ENCODE data around the gene ZNF408. TPM values are rescaled to one million over a fixed set of nuclear protein-coding genes. Genes with fewer than 3 reads are reported as not detected.

ZNF408 gene
- total RNA-seq, 1 experiment from 2014 or later = 14.4 TPM

DNA sequence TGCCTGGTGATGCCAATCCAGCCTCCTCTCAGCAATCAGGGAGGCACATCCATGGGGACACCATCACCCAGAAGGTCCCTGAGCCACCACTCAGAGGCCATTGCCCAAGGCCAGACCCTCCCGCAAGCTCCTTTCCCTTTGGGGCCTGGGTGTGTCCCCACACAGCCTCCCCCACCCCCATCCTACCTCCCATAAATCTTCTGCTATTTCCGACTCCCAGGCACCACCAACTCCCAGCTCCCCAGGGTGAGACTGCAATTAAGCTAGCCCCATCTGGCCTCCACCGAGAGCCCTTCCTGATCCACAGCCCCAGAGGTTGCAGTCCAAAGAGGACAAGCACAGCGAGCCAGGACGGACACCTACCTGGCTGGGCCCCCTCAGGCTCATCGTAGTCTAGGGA is 6.8 kb upstream of the ZNF408 start:
- ChIA-PET CTCF (no interaction called here), RAD21 (ENCODE audit: low non-redundant PET in 1 of 2, low total read pairs in 2 of 2, uncharacterized antibody in 2 of 2, unreplicated experiment in 2 of 2) (no interaction called here), POLR2A (no interaction called here)
- no peak for ATAC-seq
- no peaks in the 10 kb centered on the region for H4K20me1 ChIP-seq (ENCODE audit: insufficient read depth)
- no peaks in the 10 kb centered on the region for H3K9me2 ChIP-seq (ENCODE audit: insufficient read depth)
- peaks cover 0 to 6% of the 10 kb centered on the region in 2 experiments; a peak in 1 of 4 replicates for H3K36me3 ChIP-seq (ENCODE audit: control insufficient read depth in 1 of 2, insufficient read depth in 2 of 2, low read length in 2 of 2)
- H3K4me1 ChIP-seq (ENCODE audit: control insufficient read depth in 1 of 2, insufficient read depth in 2 of 2, low read length in 2 of 2) = peaks cover 0 to 6% of the 10 kb centered on the region in 2 experiments; a peak in 1 of 4 replicates
- H3K79me2 ChIP-seq (ENCODE audit: insufficient read depth, low read length) = peaks cover 5% of the 10 kb centered on the region; the same call in 1 of the 2 replicates
- no peak overlapping the region for H3K4me2 ChIP-seq (ENCODE audit: low read length)
- H3K27ac ChIP-seq (ENCODE audit: low read depth, low read length) = no peak overlapping the region
- H3K27me3 ChIP-seq (ENCODE audit: insufficient read depth, low read length) = no peaks in the 10 kb centered on the region
- no peak overlapping the region for H3K4me3 ChIP-seq (replicated peaks in 1 of 2; ENCODE audit: low read depth in 1 of 2, low read length in 2 of 2)
- TF ChIP-seq, protein P1, sequence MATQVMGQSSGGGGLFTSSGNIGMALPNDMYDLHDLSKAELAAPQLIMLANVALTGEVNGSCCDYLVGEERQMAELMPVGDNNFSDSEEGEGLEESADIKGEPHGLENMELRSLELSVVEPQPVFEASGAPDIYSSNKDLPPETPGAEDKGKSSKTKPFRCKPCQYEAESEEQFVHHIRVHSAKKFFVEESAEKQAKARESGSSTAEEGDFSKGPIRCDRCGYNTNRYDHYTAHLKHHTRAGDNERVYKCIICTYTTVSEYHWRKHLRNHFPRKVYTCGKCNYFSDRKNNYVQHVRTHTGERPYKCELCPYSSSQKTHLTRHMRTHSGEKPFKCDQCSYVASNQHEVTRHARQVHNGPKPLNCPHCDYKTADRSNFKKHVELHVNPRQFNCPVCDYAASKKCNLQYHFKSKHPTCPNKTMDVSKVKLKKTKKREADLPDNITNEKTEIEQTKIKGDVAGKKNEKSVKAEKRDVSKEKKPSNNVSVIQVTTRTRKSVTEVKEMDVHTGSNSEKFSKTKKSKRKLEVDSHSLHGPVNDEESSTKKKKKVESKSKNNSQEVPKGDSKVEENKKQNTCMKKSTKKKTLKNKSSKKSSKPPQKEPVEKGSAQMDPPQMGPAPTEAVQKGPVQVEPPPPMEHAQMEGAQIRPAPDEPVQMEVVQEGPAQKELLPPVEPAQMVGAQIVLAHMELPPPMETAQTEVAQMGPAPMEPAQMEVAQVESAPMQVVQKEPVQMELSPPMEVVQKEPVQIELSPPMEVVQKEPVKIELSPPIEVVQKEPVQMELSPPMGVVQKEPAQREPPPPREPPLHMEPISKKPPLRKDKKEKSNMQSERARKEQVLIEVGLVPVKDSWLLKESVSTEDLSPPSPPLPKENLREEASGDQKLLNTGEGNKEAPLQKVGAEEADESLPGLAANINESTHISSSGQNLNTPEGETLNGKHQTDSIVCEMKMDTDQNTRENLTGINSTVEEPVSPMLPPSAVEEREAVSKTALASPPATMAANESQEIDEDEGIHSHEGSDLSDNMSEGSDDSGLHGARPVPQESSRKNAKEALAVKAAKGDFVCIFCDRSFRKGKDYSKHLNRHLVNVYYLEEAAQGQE (IDR thresholded peaks at IDR 0.05; ENCODE audit: low read depth) = no peak
- TF ChIP-seq POLR2AphosphoS5 (IDR thresholded peaks at IDR 0.05; ENCODE audit: low read depth, low read length) (no peak), SRF (IDR thresholded peaks at IDR 0.05; ENCODE audit: low read depth) (no peak), CBX3 (IDR thresholded peaks at IDR 0.05; ENCODE audit: low read depth) (no peak), JUND (IDR thresholded peaks at IDR 0.05) (no peak)
- TF ChIP-seq, protein P2, sequence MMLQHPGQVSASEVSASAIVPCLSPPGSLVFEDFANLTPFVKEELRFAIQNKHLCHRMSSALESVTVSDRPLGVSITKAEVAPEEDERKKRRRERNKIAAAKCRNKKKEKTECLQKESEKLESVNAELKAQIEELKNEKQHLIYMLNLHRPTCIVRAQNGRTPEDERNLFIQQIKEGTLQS (IDR thresholded peaks at IDR 0.05) = no peak
- H2AFZ ChIP-seq (ENCODE audit: low read depth, low read length, poor library complexity, severe bottlenecking) = no peak overlapping the region
- H3K9ac ChIP-seq (ENCODE audit: low read length) = no peak overlapping the region
- intact Hi-C loops (cut with micrococcal nuclease) = no loop called here
- no TSS peak for BruUV-seq (replicated peaks)
- H3K9me3 ChIP-seq (ENCODE audit: control insufficient read depth in 1 of 2, insufficient read depth in 1 of 2, low read depth in 1 of 2, low read length in 2 of 2) = no peaks in the 10 kb centered on the region
- no peak for DNase-seq (ENCODE audit: low read depth, low spot score)

DNA sequence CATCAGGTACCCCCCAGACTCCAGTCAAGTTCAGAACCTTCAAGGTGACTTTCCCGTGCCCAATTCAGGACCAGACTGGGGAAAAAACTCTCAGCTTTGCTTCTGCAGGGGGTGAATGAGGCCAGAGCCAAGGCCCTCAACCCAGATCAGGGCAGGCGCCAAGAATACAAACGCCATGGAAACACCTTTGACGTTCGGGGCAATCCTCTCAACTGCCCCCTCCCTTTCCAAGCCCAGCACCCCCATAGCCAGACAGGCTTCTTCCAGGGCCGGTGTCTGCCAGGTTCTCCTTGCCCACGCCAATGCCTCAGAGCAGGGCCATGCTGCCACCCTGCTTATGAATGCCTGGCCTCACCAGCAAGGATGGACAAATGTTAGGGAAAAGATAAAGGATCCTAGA is 6.2 kb upstream of the ZNF408 start:
- Histone ChIP-seq H4K20me1 (ENCODE audit: insufficient read depth) (no peaks in the 10 kb centered on the region), H3K4me3 (replicated peaks in 1 of 2; ENCODE audit: low read depth in 1 of 2, low read length in 2 of 2) (no peak overlapping the region), H3K9me3 (ENCODE audit: control insufficient read depth in 1 of 2, insufficient read depth in 1 of 2, low read depth in 1 of 2, low read length in 2 of 2) (no peaks in the 10 kb centered on the region), H3K9ac (ENCODE audit: low read length) (no peak overlapping the region), H3K27ac (ENCODE audit: low read depth, low read length) (no peak overlapping the region), H3K4me2 (ENCODE audit: low read length) (no peak overlapping the region), H3K4me1 (ENCODE audit: control insufficient read depth in 1 of 2, insufficient read depth in 2 of 2, low read length in 2 of 2) (peaks cover 0 to 11% of the 10 kb centered on the region in 2 experiments; a peak in 1 of 4 replicates), H3K36me3 (ENCODE audit: control insufficient read depth in 1 of 2, insufficient read depth in 2 of 2, low read length in 2 of 2) (peaks cover 0 to 6% of the 10 kb centered on the region in 2 experiments; a peak in 1 of 4 replicates), H3K9me2 (ENCODE audit: insufficient read depth) (no peaks in the 10 kb centered on the region), H3K79me2 (ENCODE audit: insufficient read depth, low read length) (peaks cover 6% of the 10 kb centered on the region; the same call in 1 of the 2 replicates), H3K27me3 (ENCODE audit: insufficient read depth, low read length) (no peaks in the 10 kb centered on the region), H2AFZ (ENCODE audit: low read depth, low read length, poor library complexity, severe bottlenecking) (no peak overlapping the region)
- no peak for DNase-seq (ENCODE audit: low read depth, low spot score)
- ChIA-PET RAD21 (ENCODE audit: low non-redundant PET in 1 of 2, low total read pairs in 2 of 2, uncharacterized antibody in 2 of 2, unreplicated experiment in 2 of 2) (no interaction called here), POLR2A (no interaction called here), CTCF (no interaction called here)
- intact Hi-C loops (cut with micrococcal nuclease) = no loop called here
- BruUV-seq (replicated peaks) = no TSS peak
- no peak for ATAC-seq
- TF ChIP-seq ZNF274 (IDR thresholded peaks at IDR 0.05; ENCODE audit: low read depth, low read length) = no peak
- TF ChIP-seq, protein P3, sequence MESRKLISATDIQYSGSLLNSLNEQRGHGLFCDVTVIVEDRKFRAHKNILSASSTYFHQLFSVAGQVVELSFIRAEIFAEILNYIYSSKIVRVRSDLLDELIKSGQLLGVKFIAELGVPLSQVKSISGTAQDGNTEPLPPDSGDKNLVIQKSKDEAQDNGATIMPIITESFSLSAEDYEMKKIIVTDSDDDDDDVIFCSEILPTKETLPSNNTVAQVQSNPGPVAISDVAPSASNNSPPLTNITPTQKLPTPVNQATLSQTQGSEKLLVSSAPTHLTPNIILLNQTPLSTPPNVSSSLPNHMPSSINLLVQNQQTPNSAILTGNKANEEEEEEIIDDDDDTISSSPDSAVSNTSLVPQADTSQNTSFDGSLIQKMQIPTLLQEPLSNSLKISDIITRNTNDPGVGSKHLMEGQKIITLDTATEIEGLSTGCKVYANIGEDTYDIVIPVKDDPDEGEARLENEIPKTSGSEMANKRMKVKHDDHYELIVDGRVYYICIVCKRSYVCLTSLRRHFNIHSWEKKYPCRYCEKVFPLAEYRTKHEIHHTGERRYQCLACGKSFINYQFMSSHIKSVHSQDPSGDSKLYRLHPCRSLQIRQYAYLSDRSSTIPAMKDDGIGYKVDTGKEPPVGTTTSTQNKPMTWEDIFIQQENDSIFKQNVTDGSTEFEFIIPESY (IDR thresholded peaks at IDR 0.05; ENCODE audit: extremely low read depth, insufficient replicate concordance, low read length) = no peak
- TF ChIP-seq, protein P4, sequence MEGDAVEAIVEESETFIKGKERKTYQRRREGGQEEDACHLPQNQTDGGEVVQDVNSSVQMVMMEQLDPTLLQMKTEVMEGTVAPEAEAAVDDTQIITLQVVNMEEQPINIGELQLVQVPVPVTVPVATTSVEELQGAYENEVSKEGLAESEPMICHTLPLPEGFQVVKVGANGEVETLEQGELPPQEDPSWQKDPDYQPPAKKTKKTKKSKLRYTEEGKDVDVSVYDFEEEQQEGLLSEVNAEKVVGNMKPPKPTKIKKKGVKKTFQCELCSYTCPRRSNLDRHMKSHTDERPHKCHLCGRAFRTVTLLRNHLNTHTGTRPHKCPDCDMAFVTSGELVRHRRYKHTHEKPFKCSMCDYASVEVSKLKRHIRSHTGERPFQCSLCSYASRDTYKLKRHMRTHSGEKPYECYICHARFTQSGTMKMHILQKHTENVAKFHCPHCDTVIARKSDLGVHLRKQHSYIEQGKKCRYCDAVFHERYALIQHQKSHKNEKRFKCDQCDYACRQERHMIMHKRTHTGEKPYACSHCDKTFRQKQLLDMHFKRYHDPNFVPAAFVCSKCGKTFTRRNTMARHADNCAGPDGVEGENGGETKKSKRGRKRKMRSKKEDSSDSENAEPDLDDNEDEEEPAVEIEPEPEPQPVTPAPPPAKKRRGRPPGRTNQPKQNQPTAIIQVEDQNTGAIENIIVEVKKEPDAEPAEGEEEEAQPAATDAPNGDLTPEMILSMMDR (IDR thresholded peaks at IDR 0.05 in 2 of 3, conservative IDR thresholded peaks at IDR 0.05 in 1 of 3; ENCODE audit: borderline replicate concordance in 1 of 3, insufficient read depth in 1 of 3, low read depth in 2 of 3, low read length in 2 of 3) = no peak
- TF ChIP-seq EZH2phosphoT487 (IDR thresholded peaks at IDR 0.05; ENCODE audit: borderline replicate concordance) = no peak
- no peak for TF ChIP-seq TCF7L2 (IDR thresholded peaks at IDR 0.05; ENCODE audit: borderline replicate concordance, extremely low read depth, insufficient read depth, insufficient read length)
- TF ChIP-seq, protein P2 (IDR thresholded peaks at IDR 0.05) = no peak
- no peak for TF ChIP-seq JUND (IDR thresholded peaks at IDR 0.05)

All from HCT116 (cell line).